HG03280 (cell line): ENCODE data around the gene P4HA2.

Source experiments
- ATAC-seq: cut with Tn5 transposase; IDR thresholded peaks from one replicate; pipeline ENCODE4 v1.9.1; 2021; ENCODE audit warnings: mild to moderate bottlenecking, moderate library complexity; ENCODE audit not compliant: unreplicated experiment

Gene P4HA2

DNA sequence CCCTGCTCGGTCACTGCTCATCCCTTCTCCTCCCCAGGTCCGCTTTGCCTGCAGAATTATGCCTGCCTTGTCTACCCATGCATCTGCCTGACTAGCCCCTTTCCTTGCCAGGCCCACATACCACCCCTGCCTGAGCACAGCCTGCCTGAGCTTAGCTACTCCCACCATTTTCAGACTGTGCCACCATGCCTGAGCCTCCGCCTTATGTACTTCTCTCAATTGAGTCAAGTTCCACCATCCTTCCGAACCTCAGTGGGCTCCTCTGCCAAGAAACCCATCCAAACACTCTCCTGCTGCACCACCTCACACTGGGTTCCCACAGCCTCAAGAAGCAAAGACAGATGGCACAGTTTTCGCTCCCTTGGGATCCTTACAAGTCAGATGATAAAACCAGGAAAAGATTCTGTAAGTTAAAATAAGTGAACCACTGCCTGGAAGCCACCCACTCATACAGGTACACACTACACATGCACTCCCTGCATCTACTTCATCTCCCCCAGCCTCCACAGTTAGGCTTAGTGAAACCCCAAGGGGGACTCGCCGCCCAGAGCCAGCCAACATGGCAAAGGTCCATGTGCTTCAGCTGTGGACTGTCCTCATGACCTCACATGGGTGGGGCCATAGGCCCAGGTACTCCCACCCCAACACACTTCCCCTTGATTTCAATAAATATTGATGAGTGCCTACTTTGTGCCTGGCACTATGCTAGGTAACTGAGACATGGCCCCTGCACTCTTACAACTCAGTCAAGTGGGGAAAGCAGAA lies 23.1 kb downstream of the P4HA2 start:
- no peak for ATAC-seq

DNA sequence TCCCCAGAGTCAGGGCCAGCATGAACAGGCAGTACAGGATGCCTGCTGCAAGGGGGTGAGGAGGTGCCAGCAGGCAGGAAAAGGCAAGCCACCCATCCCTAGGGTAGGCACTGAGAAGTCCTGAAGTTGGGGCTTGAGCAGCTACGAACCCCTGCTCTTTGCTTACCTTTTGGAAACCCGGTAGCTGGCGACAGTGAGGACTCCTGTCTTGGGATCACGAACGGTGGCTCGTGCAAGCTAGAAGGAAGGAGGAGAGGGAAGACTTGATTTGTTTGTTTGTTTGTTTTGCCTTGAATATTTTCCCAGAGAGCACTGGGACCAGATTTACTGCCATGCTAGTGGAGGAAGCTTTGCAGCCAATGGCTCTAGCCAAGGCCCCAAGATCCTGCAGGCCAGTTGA lies 23.7 kb downstream of the P4HA2 start:
- ATAC-seq = no peak

DNA sequence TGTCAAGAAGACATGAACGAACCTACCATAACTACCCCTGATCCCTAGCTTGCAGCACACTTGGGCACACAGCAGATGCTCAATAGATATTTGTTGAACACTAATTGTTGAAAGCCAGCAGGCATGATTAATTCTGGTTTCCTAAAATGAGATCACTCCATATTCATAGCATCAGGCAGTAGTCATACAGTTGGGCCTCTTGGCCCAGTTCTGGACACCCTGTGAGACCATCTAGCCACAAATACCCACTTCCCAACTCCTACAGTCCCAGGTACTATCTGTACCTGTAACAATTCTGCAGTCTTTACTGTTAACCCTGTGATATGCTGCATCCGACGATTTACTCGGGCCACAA lies 24.2 kb downstream of the P4HA2 start:
- no peak for ATAC-seq

DNA sequence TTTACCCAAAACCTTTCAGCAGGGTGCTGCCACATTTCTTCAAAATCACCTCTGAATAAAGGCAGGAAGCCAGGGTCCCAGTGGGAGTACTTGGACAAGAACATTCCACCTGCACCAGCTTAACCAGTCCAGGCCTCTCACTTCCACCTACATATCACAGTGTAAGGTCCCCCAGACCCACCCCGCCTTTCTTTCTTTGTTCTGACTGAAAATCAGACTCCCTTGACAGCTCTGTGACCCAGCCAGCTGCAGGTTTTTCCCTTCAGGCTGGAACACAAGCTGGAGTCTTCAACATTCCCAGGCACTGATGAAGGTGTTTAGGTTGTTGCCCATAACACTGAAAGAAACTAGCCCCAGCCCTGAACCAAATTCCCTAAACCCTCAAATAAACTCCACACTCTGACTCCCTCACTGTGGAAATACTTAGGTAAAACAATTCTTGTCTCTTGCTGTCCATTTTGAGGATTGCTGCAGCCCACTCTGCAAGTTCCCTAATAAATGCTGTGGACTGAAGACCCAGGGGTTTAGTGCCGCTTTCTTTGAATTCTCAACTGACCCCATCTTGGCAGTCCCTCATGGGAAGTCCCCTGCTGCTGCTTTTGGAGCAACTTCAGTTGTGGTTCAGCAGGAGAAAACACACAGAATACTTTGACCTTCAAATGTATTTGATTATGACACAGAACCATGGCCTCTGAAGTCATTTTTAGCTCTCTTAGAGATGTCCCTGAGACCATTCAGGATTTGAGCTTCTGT lies 24.8 kb downstream of the P4HA2 start:
- ATAC-seq = no peak

DNA sequence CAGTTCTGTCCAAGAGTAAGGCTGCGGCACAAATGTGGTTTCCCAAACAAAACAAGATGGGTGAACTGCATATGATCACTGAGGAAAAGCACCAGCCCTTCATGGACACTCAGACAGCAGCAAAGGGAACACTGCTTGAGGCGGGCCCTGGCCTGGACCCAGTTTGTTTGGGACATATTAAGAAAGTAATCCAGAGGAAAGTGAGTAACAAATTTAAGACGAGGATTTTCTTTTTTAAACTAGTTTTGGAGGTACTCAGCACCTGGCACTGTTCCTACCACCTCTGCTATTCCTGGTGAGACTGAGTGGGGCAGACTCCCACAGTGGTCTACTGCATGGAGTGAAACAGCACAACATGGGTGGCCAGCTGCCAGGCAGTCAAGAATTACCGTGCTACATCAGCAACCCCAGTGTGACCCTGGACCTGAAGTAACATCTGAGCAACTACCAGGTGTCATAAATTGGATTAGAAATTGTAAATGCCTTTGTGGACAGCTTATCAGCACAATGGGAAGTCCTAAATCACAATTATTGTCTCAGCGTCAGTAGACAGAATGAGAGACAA lies 28.5 kb downstream of the P4HA2 start:
- ATAC-seq = no peak

DNA sequence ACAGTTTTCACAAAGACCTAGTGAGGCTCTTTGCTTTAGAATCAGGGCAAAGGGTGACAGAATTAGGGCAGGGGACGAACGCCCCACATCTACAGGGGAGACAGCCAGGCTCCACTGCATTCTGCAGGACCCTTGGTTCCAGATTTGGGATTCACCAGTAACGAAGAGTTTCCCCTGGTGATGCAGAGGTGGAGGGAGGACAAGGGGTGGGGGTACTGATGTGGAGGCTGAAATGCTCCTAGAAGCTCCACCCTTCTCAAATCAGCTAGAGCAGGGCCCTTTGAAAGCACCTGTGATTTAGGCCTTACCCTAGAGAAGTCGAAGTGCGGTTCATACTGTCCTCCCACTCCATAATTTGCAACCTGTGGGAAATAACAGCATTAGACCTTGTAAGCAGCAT lies 29.1 kb downstream of the P4HA2 start:
- ATAC-seq = no peak

DNA sequence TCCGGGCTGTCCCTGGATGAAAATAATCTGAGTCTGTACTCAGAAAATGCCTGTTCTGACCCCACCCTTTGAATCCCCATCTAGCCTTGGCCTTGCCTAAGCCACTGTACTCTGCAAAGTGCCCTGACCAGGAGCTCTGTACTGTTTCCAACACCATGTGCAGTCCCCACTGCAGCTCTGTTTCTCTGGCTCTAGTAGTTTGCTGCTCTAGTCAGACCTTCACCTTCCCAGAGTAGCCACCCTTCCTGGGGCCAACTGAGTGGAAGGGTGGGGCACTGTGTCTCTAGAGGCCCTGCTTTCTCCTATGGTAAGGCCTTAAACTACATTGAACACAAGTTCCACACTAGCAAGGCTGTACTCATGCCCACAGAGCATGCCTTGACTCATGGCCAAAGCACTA lies 31.9 kb downstream of the P4HA2 start:
- ATAC-seq = no peak

DNA sequence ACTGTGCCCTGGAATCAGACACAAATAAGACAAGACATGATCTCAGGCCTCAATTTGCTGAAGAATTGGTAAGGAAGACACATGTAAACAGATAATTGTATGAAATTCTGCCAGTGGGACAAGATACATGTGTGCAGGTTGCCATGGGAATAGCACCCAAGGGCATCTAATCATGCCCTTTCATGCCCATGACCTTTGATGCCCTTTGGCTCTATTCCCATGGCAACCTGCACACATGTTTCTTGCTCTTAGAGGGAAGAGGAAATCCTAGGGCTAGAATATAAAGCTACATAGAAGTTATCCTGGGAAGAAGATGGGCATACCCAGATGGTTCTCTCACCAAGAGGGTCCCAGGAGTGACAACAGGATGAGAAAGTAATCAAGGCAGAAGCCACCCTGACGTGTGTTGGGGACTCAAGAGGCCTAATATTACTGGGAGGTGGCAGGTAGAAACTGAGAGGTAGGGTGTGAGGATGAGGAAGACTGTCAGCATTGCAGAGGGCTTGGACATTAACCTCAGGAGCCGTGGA lies 34.4 kb downstream of the P4HA2 start:
- no peak for ATAC-seq

DNA sequence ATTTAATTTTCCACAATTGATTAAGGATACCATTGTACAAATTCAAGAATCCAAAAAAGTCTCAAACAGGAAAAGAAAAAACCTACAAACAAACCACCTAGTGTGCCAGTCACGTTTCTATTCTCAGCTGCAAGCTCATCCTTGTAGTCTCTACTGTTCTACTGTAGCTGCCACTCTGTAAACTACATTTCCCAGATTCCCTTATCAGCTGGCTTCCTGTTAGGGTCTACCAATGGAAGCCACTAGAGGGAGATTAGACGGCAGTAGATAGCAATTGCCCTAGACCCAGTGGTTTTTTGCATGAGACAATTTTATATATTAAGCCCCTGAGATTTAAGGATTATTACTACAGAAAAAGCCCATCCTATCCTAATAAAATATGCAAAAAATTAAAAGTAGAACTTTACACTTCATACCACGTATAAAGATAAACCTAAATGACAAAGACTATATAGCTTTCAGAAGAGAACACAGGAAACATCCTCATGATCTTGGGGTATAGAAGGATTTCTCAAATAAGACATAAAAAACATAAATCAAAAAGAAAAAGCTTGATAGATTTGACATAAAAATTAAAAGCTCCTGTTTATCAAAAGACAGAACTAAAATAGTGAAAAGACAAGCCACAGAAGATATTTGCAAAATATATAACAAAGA lies 37.4 kb downstream of the P4HA2 start:
- ATAC-seq = peak; percentile 78

DNA sequence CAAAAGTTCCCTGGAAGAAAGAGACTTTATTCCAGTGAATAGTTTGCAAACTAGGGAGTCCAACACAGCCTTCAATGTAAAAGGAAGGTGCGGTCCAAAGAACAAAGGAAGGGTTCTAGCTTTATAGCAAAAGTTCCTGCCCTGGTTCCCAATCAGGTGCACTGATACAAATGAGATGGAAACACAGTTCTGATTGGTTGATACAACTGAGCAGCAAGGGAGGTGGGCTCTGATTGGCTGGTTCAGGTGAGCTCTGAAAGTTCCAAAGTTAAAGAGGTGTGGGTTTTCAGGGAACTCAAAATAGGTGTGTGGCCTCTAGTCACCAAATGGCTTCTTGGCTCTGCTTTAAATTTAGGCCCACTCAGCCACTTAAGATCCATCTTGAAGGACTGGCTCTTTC lies 43.1 kb downstream of the P4HA2 start:
- ATAC-seq = no peak

DNA sequence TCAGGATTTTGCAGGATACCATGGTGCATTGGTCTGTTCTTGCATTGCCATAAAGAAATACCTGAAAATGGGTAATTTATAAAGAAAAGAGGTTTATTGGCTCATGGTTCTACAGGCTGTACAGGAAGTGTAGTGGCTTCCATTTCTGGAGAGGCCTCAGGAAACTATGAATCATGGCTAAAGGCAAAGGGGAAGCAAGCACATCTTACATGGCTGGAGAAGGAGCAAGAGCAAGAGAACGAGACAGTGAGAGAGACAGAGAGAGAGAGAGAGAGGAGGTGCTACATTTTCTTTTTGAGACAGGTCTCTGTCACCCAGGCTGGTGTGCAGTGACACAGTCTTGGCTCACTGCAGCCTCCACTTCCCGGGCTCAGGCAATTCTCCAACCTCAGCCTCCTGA lies 43.9 kb downstream of the P4HA2 start:
- ATAC-seq = no peak

DNA sequence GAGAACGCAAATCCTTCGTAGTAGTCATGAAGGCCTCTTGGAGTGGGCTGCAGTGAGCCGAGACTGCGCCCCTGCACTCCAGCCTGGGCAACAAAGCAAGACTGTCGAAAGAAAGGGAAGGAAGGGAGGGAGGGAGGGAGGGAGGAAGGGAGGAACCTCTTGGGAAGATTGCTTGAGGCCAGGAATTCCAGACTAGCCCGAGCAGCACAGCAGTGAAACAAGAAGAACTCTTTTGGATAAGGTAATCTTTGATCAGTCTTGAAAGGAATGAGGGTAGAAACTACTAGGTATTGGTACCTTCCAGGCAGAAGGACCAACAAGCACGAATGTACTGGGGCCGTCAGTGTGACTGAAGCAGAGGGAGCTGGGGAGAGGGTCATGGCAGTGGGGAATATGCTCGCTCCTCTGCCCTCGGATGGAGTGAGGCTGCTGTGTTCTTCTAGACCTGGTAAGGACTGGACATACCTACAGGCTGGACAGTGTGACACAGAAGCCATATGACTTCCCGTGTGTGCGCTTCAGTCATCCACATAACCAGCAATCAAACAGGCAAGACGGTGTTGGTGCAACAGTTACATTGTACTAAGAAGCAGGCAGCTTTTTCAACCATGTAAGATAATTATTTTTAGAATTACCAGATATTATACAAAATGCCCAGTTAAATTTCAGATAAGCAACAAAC lies 45.2 kb downstream of the P4HA2 start:
- ATAC-seq = no peak

DNA sequence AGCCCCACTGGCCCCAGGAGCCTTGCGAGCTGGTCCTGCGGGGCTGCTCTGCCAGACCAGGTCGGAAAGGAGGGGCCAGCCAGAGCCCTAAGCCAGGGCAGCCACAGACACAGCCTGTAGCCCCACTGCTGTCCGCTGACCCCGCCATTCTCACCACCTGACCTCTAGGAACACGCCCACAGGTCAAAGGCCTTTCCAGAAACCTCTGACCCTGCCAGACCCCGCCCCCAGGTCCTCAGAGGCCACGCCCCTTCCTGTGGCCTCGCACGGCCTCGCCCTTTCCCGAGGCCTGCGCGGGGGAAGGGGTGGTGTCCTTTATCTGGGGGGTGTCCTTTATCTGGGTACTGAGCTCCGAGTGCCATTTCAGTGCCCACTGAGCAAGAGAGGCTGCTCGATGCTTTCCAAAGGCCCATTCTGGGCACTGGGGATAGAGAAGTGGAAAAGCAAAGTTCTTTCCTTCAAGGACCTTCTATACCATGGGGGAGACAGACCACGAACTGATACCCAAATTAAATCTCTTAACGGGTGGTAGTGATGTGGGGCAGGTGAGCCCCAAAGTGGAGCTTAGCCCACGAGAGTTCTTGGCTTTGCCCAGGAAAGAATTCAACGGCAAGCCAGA lies 46.5 kb downstream of the P4HA2 start:
- no peak for ATAC-seq

DNA sequence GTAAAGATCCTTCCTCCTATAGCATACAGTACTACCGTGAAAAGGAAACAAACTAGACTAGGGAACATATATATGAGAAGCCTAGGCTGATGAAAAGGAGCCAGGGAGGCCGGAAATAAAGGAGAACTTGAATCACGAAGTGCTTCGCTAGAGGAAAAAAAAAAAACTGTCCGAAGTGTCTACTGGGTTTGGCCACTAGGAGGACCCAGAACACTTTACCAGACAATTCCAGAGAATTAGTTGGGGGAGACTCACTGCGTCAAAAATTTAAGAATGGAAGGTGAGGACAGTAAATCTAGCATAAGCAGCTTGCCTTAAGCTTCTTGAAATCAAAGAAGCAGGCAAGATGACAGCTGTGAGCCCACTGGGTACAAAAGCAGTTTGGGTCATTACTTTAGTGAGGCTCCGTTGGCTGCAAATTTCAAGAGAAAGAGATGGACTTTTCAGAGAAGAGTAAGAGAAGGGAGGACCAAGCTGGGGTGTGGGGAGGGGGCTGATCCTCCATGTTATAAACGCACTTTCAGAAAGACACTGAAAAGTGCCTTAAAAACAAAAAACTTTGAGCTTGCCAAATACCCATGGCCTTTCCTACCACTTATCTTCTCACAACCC lies 47.4 kb downstream of the P4HA2 start:
- no peak for ATAC-seq

DNA sequence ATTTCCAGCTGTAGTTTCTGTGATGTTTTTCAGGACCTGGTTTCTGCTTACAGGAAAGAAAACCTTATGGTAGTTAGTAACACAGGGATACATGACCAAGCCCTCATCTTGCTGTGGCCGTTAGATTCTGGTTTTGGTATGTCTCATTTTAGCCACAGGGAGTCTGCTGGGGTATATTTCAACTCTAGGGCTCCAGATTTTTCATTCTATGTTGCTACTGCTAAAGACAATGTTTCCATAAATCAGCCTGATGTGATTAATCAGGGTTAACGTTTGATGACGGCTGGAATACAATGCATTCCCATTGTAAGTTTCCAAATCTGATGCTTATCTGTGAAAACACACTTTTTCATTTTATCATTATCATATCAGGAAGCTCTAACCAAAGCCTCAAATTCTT lies 48.2 kb downstream of the P4HA2 start:
- ATAC-seq = no peak

DNA sequence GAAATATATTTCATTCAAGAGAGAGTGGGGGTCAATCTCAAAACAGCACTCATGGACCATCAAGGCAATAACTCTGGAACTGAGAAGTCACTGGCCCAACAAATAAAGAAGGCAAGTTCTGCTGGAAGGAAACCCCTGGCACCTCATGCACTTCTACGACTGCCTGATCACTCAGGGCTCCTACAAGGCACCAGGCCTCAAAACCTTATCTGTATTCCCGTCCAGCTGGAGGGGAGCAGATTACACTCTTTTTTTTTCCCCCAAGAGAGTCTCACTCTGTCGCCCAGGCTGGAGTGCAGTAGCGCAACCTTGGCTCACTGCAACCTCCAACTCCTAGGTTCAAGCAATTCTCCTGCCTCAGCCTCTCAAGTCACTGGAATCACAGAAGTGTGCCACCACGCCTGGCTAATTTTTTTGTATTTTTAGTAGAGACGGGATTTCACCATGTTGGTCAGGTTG lies 49.9 kb downstream of the P4HA2 start:
- ATAC-seq = no peak

DNA sequence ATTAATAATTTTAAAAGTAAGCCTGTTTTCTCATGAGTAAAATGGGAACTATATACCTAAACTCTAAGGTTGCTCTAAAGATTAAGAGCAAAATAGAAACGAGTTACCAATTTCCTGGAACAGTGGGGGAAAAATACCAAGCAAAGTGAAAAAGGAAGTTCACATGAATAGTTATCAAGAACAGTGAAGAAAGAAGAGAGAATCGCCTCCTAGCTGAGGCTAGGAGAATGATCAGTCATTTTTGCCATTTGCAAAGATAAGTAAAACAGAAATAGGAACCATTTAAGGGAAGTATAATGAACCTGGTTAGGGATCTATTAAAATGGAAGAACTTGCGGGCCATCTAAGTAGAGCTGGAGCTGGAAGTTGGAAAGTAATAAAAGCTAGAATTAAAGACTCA lies 50.7 kb downstream of the P4HA2 start:
- ATAC-seq = no peak

DNA sequence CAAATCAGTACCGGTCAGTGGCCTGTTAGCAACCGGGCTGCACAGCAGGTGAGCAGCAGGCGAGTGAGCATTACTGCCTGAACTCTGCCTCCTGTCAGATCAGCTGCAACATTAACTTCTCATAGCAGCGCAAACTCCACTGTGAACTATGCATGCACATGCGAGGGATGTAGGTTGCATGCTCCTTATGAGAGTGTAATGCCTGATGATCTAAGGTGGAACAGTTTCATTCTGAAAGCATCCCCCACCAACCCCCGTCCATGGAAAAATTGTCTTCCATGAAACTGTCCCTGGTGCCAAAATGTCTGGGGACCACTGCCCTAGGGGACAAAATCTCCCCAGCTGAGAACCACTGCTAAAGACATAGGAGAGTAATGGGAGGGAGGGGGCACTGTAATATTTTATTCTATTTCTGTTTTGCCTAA lies 51.1 kb downstream of the P4HA2 start:
- no peak for ATAC-seq

DNA sequence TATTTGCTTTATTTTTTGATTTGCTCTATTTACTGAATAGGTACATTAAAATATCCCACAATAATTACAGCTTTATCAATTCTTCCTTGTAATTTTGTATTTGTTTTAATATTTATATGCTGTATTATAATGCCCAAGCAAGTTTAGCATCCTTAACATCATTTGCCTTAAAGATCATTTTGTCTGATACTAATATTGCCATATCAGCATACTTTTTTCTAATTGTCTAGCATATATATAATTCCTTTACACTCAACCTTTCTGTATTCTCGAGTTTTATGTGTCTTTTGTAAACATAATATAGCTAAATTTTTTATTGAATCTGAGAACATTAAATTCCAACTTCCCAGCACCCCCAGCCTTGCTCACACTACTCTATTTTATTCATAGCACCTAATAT lies 64.7 kb downstream of the P4HA2 start:
- ATAC-seq = no peak
